Stomach (tissue), 4 donors: ENCODE results near the gene PRKN.

ENCODE experiments used
- CTCF ChIP-seq, 7 experiments: fragments of 450-650 bp in 4 of 7; fragments of 200-600 bp in 3 of 7; sonication (generic) in 3 of 7; IDR thresholded peaks; one replicate each; pipeline ENCODE4 v1.5.1; 2016 to 2019; ENCODE audit warnings: antibody characterized with exemption in 7 of 7, control low read depth in 2 of 7, mild to moderate bottlenecking in 1 of 7
- POLR2A ChIP-seq, 4 donors: fragments of 450-650 bp; IDR thresholded peaks; one replicate each; pipeline ENCODE4 v1.6.1; 2016; ENCODE audit warnings: antibody characterized with exemption in 4 of 4, control low read depth in 2 of 4, mild to moderate bottlenecking in 1 of 4, moderate library complexity in 1 of 4
- POLR2AphosphoS5 ChIP-seq, 3 donors: sonication (generic); formaldehyde crosslinking; IDR thresholded peaks; one replicate each; pipeline ENCODE4 v1.6.1; 2016; ENCODE audit warnings: antibody characterized with exemption in 3 of 3

GRCh38 chr6:161973064-161973463 lies 754.5 kb downstream of the PRKN start:
- no peak for TF ChIP-seq POLR2AphosphoS5 (IDR thresholded peaks at IDR 0.05)
- no peak for TF ChIP-seq CTCF (IDR thresholded peaks at IDR 0.05)
- TF ChIP-seq POLR2A (IDR thresholded peaks at IDR 0.05), result no peak
